GM12801 (cell line): ENCODE results near the gene AOAH.

ENCODE experiments used
- TF ChIP-seq, protein P1 (sequence below): IDR thresholded peaks from one replicate; pipeline ENCODE4 v1.5.1; 2011; ENCODE audit warnings: control low read depth; ENCODE audit not compliant: insufficient read length; ENCODE audit errors: extremely low read depth

AOAH gene

DNA sequence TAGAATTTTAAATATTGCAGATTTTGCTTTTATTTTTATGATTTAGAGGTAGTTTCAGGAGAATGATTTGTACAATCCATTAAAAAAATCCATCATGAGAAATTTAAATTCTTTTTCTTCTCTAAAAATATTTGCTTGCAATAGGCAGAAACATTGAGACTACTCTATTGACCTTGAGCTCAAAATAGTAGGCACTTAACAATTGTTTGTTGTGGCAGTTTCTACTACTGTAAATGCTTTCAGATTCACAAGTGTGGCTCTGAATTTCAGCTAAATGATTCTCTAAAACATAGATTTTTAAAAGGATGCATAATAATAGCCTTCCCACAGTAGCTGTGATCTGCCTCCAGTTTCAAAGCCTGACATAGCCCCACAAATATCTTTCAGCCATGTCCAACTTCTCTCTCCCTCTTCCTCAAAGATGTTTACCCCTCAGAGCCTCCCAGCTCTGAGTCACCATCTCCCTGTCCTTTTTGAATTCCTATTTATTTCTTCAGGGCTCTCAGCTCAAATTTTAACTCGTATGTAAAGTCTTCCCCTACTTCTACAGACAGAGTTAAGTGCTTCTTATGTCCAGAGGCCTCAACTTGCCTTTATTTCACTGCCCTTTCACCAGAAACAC is 160.5 kb downstream of the AOAH start:
- TF ChIP-seq, protein P1, sequence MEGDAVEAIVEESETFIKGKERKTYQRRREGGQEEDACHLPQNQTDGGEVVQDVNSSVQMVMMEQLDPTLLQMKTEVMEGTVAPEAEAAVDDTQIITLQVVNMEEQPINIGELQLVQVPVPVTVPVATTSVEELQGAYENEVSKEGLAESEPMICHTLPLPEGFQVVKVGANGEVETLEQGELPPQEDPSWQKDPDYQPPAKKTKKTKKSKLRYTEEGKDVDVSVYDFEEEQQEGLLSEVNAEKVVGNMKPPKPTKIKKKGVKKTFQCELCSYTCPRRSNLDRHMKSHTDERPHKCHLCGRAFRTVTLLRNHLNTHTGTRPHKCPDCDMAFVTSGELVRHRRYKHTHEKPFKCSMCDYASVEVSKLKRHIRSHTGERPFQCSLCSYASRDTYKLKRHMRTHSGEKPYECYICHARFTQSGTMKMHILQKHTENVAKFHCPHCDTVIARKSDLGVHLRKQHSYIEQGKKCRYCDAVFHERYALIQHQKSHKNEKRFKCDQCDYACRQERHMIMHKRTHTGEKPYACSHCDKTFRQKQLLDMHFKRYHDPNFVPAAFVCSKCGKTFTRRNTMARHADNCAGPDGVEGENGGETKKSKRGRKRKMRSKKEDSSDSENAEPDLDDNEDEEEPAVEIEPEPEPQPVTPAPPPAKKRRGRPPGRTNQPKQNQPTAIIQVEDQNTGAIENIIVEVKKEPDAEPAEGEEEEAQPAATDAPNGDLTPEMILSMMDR, result no peak

DNA sequence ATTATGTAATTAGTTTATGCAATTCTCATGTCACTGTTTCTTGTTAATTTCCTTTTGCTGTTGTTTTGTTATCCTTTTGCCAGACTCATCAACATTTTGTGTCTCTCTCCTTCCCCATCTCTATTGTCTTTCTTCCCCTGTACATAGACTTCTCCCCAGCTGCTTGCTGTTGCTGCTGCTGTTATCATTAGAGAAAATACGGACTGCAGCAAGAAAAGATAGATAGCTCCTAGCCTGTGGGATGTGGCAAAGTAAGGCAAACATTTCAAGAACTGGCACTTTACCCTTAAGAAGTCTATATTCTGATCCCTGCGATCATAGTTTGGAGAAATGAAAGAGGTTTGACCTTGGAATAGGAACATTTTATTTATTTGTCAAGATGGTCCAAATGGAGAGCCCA is 162.2 kb downstream of the AOAH start:
- TF ChIP-seq, protein P1, result no peak

DNA sequence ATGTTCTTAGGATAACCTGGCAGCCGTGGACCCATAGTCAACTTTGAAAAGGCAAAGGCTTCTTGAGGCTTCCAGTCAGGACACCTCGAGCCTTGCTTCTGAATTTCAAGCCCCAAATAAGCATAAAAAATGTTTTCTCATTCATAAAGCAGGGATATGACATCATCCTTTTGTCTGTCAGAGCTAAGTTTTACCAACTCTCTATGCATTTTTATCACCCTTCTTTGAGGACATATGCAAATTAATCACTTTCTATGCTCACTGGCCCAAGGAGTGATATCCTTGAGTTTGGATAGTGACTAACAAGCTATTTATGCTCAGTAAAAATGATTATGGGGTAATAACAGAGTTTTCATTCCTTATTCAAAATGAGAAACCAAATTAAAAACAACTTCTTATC is 175.3 kb downstream of the AOAH start:
- TF ChIP-seq, protein P1, result no peak

DNA sequence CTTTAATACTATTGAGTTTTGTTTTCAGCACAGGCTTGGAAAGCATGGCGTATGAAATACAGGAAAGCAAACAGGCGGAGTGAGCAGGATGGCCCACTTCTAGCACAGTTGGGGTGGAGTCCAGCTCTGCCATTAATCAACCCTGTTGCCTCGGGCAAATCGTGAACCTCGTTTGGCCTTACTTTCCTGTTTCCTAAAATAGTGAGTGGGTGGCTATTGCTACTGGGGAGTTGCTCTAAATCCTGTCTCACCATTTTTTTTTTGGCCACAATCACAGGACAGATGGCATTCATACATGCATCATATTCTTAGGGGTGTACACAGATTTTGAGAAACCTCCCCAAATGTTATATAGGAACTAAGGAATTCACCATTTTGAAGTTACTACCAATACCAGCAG is 176.9 kb downstream of the AOAH start:
- TF ChIP-seq, protein P1, result no peak

DNA sequence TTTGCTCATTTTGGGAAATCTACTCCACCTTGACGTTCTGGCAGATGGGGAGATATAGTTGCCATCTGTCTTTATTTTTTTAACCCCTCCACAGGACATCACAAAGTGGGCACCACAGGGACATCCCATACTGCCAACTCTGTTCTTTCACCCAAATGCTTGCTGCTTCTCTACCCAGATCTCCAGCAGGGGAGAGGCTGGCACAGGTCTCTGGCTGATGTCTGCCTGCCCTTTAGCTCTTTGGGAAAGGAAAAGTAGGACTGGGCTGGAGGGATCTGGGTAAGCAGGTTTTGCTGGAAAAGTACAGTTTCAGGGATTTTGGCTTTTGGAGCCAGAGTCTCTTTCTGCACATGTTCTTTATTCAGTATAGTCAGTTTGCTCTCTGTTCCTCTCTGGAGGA is 178.0 kb downstream of the AOAH start:
- TF ChIP-seq, protein P1, result no peak

DNA sequence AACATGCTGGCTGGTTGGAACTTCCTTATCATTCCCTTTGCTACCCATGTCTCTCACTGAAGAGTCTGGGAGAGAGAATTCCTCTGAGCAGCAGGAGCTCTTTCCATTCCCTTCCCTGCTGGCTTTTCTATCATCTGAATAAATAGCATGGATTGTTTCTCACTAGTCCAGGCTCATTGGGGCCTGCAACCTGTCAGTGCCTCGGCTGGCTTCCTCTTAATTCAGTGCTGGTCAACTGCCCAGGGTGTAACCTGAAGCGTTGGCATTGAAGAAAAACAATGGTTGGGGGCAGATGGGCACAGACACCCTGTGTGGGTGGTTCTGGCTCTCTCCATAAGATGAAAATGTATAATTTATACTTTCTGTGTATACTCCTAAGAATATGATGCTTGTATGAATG is 179.0 kb downstream of the AOAH start:
- TF ChIP-seq, protein P1, result no peak

DNA sequence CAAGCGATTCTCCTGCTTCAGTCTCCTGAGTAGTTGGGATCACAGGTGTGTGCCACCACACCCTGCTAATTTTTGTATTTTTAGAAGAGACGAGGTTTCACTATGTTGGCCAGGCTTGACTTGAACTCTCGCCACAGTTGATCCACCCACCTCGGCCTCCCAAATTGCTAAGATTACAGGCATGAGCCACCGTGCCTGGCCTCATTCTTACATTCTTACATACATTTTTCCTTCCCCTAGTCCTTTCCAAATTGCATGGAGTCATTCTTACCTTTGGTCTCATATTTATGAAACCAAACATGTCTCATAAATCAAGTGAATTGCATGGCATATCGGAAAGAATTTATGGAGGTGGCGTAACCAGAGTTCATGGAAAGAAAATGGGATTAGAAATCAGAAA is 186.2 kb downstream of the AOAH start:
- TF ChIP-seq, protein P1, result no peak
